ENCODE data around the gene CNTNAP2. TPM values are rescaled to one million over a fixed set of nuclear protein-coding genes. Genes with fewer than 3 reads are reported as not detected.

CNTNAP2 gene
- total and polyA plus RNA-seq, 7 donors: 0.60 to 2.4 (median 1.7) TPM

- intact Hi-C loops (cut with DNase I): no loop called here
Measured at GRCh38 chr7:146112755-146113154, 3.8 kb upstream of the CNTNAP2 start.

GRCh38 chr7:146115548-146115850 is 1.1 kb upstream of the CNTNAP2 start:
- peaks cover 0 to 17% (median 9%) of the 10 kb centered on the region in 4 donors for H3K4me1 ChIP-seq
- intact Hi-C loops (cut with DNase I): no loop called here
- no peak for DNase-seq
- peaks cover 7 to 56% (median 14%) of the 10 kb centered on the region in 3 donors for H3K27me3 ChIP-seq
- TF ChIP-seq POLR2AphosphoS5 (IDR thresholded peaks at IDR 0.05) (no peak), EP300 (IDR thresholded peaks at IDR 0.05) (no peak), POLR2A (IDR thresholded peaks at IDR 0.05) (no peak), CTCF (IDR thresholded peaks at IDR 0.05) (no peak)
- peak overlapping the region in 3 of 4 donors; percentile 37 to 47 (median 44) for H3K4me3 ChIP-seq
- no peak overlapping the region for H3K27ac ChIP-seq
- no peaks in the 10 kb centered on the region for H3K9me3 ChIP-seq
- 12 to 22% methylated on average over 15 of the region's 15 CpGs for WGBS, 2 donors
- H3K36me3 ChIP-seq: no peaks in the 10 kb centered on the region

More at GRCh38 chr7:146112755-146113154, 3.8 kb upstream of the CNTNAP2 start:
- 49 to 61% methylated on average over 1 of the region's 1 CpG for WGBS, 2 donors
- TF ChIP-seq CTCF (IDR thresholded peaks at IDR 0.05) (no peak), POLR2AphosphoS5 (IDR thresholded peaks at IDR 0.05) (no peak), EP300 (IDR thresholded peaks at IDR 0.05) (no peak), POLR2A (IDR thresholded peaks at IDR 0.05) (no peak)
- Histone ChIP-seq H3K4me3 (no peak overlapping the region), H3K27me3 (peaks cover 0 to 28% (median 12%) of the 10 kb centered on the region in 3 donors), H3K27ac (no peak overlapping the region), H3K4me1 (peaks cover 0 to 17% (median 9%) of the 10 kb centered on the region in 4 donors), H3K36me3 (no peaks in the 10 kb centered on the region), H3K9me3 (no peaks in the 10 kb centered on the region)
- no peak for DNase-seq

- H3K4me1 ChIP-seq: peaks cover 0 to 17% (median 9%) of the 10 kb centered on the region in 4 donors
- H3K4me3 ChIP-seq: peak overlapping the region in 3 of 4 donors; percentile 37 to 47 (median 44)
- H3K27ac ChIP-seq: no peak overlapping the region
- 1% methylated on average over 62 of the region's 62 CpGs for WGBS, 2 donors
- intact Hi-C loops (cut with DNase I): no loop called here
- TF ChIP-seq POLR2AphosphoS5 (IDR thresholded peaks at IDR 0.05) (no peak), POLR2A (IDR thresholded peaks at IDR 0.05) (no peak), CTCF (IDR thresholded peaks at IDR 0.05) (no peak), EP300 (IDR thresholded peaks at IDR 0.05) (no peak)
- DNase-seq: no peak
- H3K36me3 ChIP-seq: no peaks in the 10 kb centered on the region
- no peaks in the 10 kb centered on the region for H3K9me3 ChIP-seq
- H3K27me3 ChIP-seq: peaks cover 7 to 58% (median 14%) of the 10 kb centered on the region in 3 donors
Measured at GRCh38 chr7:146115851-146116520, 615 bp upstream of the CNTNAP2 start.

- intact Hi-C loops (cut with DNase I): no loop called here
- no peak for TF ChIP-seq POLR2AphosphoS5 (IDR thresholded peaks at IDR 0.05)
- no peak for TF ChIP-seq POLR2A (IDR thresholded peaks at IDR 0.05)
- no peak for TF ChIP-seq CTCF (IDR thresholded peaks at IDR 0.05)
- no peak for TF ChIP-seq EP300 (IDR thresholded peaks at IDR 0.05)
- H3K27ac ChIP-seq: no peak overlapping the region
- no peaks in the 10 kb centered on the region for H3K36me3 ChIP-seq
- H3K27me3 ChIP-seq: peaks cover 7 to 65% (median 14%) of the 10 kb centered on the region in 3 donors
- no peak for DNase-seq
- peaks cover 0 to 17% (median 9%) of the 10 kb centered on the region in 4 donors for H3K4me1 ChIP-seq
- no peak overlapping the region for H3K4me3 ChIP-seq
- H3K9me3 ChIP-seq: no peaks in the 10 kb centered on the region
- 54% methylated on average over 5 of the region's 5 CpGs for WGBS, 2 donors
Measured at GRCh38 chr7:146117576-146117975, 975 bp downstream of the CNTNAP2 start.
